Tibial artery (tissue), 4 donors: ENCODE data around the gene IL6R.

Source experiments
- DNase-seq, 2 donors: peaks; one replicate each; pipeline ENCODE4 v3.0.0-alpha.2; 2019
- H3K27ac ChIP-seq, 2 donors: fragments of 200-600 bp; sonication (generic) in 1 of 2; 1 replicate in 1 of 2; 2 replicates in 1 of 2; pipeline ENCODE4 v1.5.1; 2018 to 2019; ENCODE audit warnings: mild to moderate bottlenecking in 1 of 2
- H3K27me3 ChIP-seq, 2 donors: fragments of 200-600 bp; sonication (generic) in 1 of 2; one replicate each; pipeline versions ENCODE4 v1.5.1 to v1.6.0; 2016 to 2019
- H3K36me3 ChIP-seq, 3 donors: fragments of 200-600 bp; sonication (generic) in 2 of 3; one replicate each; pipeline ENCODE4 v1.5.1; 2016 to 2019; ENCODE audit warnings: mild to moderate bottlenecking in 2 of 3
- H3K4me1 ChIP-seq, 4 donors: fragments of 200-600 bp; sonication (generic) in 2 of 4; 1 replicate in 3 of 4; 2 replicates in 1 of 4; pipeline ENCODE4 v1.5.1; 2016 to 2019
- H3K4me3 ChIP-seq, 2 donors: fragments of 200-600 bp; sonication (generic) in 1 of 2; 1 replicate in 1 of 2; 2 replicates in 1 of 2; pipeline ENCODE4 v1.5.1; 2018 to 2019; ENCODE audit warnings: mild to moderate bottlenecking in 2 of 2
- H3K9me3 ChIP-seq, 3 donors: fragments of 200-600 bp; sonication (generic) in 1 of 3; one replicate each; pipeline ENCODE4 v1.5.1; 2016 to 2019
- intact Hi-C: fragments of 100-400 bp; cut with DNase I; formaldehyde crosslinking; loops from one replicate; pipeline ENCODE4 v1.15.0; 2023; ENCODE audit warnings: low total_unique reads
- TF ChIP-seq, protein P1 (sequence below), 2 experiments: fragments of 200-600 bp in 1 of 2; fragments of 450-650 bp in 1 of 2; IDR thresholded peaks; one replicate each; pipeline ENCODE4 v1.5.1; 2017 to 2019; ENCODE audit warnings: antibody characterized with exemption in 2 of 2, mild to moderate bottlenecking in 1 of 2, moderate library complexity in 1 of 2

Gene IL6R

DNA sequence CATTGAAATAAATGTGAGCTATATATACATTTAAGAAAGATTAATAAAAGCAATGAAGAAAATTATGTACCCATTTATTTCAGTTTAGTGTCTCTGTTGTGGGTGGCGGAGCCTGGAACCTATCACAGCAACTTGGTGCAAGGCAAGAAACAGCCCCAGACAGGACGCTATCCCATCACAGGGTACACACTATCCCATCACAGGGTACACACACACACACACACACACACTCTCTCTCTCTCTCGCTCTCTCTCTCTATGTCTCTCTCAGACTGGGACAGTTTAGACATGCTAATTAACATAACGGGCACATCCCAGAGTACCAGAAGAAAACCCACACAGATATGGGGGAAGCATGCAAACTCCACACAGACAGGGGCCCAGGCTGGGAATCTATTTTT, 6.5 kb upstream of the IL6R start:
- TF ChIP-seq, protein P1, sequence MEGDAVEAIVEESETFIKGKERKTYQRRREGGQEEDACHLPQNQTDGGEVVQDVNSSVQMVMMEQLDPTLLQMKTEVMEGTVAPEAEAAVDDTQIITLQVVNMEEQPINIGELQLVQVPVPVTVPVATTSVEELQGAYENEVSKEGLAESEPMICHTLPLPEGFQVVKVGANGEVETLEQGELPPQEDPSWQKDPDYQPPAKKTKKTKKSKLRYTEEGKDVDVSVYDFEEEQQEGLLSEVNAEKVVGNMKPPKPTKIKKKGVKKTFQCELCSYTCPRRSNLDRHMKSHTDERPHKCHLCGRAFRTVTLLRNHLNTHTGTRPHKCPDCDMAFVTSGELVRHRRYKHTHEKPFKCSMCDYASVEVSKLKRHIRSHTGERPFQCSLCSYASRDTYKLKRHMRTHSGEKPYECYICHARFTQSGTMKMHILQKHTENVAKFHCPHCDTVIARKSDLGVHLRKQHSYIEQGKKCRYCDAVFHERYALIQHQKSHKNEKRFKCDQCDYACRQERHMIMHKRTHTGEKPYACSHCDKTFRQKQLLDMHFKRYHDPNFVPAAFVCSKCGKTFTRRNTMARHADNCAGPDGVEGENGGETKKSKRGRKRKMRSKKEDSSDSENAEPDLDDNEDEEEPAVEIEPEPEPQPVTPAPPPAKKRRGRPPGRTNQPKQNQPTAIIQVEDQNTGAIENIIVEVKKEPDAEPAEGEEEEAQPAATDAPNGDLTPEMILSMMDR (IDR thresholded peaks at IDR 0.05), result no peak

GRCh38 chr1:154400381-154400801, 4.8 kb upstream of the IL6R start:
- intact Hi-C loops, result no loop called here
- TF ChIP-seq, protein P1 (IDR thresholded peaks at IDR 0.05), result no peak
- H3K27me3 ChIP-seq, result no peaks in the 10 kb centered on the region
- H3K4me1 ChIP-seq, result peaks cover 0 to 7% (median 5%) of the 10 kb centered on the region in 4 donors
- H3K9me3 ChIP-seq, result no peaks in the 10 kb centered on the region
- no peak for DNase-seq
- no peak overlapping the region for H3K4me3 ChIP-seq
- no peaks in the 10 kb centered on the region for H3K36me3 ChIP-seq
- no peak overlapping the region for H3K27ac ChIP-seq

More for the DNA sequence above, 6.5 kb upstream of the IL6R start:
- Histone ChIP-seq H3K4me3 (no peak overlapping the region), H3K9me3 (no peaks in the 10 kb centered on the region), H3K36me3 (no peaks in the 10 kb centered on the region), H3K27ac (no peak overlapping the region), H3K27me3 (no peaks in the 10 kb centered on the region), H3K4me1 (no peaks in the 10 kb centered on the region)
- DNase-seq, result no peak
- intact Hi-C loops, result no loop called here

DNA sequence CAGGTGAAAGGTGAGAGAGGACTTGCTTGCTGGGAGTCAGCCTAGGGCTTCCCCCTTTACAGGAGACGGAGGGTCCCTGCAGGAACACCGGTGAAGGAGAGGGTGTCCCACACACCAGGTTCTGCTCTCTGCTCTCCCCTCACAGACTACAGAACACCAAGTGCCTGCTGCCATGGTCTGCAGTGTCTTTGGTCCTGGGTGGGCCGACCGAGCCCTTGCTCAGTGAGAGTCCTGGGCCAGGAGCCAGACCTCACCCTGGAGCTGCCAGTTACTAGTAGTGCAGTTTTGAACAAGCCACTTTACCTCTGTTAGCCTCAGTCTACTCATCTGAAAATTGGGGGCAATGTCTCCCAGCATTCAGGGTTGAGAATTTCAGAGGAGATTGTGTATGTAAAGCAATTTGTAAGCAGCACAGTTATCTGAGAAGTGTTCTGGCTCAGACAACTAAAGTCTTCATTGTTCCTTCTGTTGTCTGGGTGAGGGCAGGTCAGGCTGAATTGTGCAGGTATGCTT, 2.7 kb upstream of the IL6R start:
- Histone ChIP-seq H3K4me1 (peaks cover 0 to 19% (median 18%) of the 10 kb centered on the region in 4 donors), H3K9me3 (no peaks in the 10 kb centered on the region), H3K36me3 (no peaks in the 10 kb centered on the region), H3K27me3 (no peaks in the 10 kb centered on the region), H3K4me3 (no peak overlapping the region), H3K27ac (no peak overlapping the region)
- DNase-seq, result peak in 1 of 2 donors; percentile 61
- intact Hi-C loops, result no loop called here
- TF ChIP-seq, protein P1 (IDR thresholded peaks at IDR 0.05), result no peak

DNA sequence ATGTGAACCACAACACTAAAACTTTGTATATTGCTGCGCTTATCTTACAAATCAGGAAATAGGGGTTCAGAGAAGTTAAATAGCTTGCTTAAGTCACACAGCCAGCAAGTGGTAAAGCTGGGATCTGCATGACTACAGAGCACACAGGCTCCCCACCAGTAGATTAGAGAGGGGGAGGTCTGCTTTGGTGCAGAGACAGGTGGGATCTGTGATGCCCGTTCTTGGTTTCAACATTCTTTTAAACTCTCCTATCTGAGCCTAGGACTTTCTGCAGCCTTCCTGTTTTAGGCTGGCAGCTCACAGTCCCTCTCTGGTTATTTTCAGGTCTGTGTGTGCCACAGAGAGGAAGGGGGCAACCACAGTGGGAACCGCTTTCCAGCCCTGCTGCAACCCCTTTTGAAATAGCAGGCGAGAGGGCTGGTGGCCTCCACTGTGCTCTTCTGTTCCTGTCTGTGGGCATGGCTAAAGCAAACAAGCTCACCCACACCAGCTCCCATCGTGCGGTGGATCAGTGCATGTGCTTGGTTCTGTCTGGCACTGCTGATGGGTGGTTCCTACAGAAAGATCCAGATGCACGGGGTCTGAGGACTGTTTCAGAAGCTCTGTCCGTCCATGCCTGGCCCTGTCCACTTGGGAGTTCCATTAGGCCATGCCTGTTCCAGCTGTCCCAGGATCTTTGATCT, 1.7 kb upstream of the IL6R start:
- DNase-seq, result peak in 1 of 2 donors; percentile 58
- intact Hi-C loops, result no loop called here
- no peaks in the 10 kb centered on the region for H3K9me3 ChIP-seq
- H3K4me1 ChIP-seq, result peaks cover 0 to 29% (median 24%) of the 10 kb centered on the region in 4 donors
- TF ChIP-seq, protein P1 (IDR thresholded peaks at IDR 0.05), result no peak
- no peaks in the 10 kb centered on the region for H3K27me3 ChIP-seq
- H3K36me3 ChIP-seq, result no peaks in the 10 kb centered on the region
- H3K4me3 ChIP-seq, result no peak overlapping the region
- peak overlapping the region in 1 of 2 donors; percentile 17 for H3K27ac ChIP-seq

- TF ChIP-seq, protein P1 (IDR thresholded peaks at IDR 0.05), result no peak
- no peaks in the 10 kb centered on the region for H3K27me3 ChIP-seq
- no peak overlapping the region for H3K4me3 ChIP-seq
- peak overlapping the region in 1 of 2 donors; percentile 17 for H3K27ac ChIP-seq
- intact Hi-C loops, result no loop called here
- H3K4me1 ChIP-seq, result peaks cover 0 to 35% (median 27%) of the 10 kb centered on the region in 4 donors
- H3K9me3 ChIP-seq, result no peaks in the 10 kb centered on the region
- H3K36me3 ChIP-seq, result no peaks in the 10 kb centered on the region
- DNase-seq, result no peak
Measured at GRCh38 chr1:154403983-154404382, 1.2 kb upstream of the IL6R start.
